Measurements from ENCODE around the gene FRMPD1.

DNA sequence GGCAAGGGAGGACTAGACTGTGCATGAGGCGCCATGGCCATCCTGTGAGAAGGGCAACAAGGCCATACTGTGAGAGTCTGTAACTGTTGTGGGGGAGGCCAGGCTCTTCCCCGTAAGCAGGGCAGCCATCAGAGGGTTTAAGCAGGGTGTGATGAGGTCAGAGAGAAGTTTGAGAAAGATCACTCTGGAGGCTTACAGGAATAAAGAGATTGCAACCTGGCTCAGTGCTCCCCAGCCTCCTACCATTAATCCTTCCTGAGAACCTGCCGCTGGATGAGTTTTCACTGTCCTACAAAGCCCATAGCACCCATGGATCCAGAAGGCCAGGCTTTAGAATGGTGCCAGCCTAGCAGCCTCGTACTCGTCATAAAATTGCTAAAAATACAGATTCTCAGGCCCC lies 88.5 kb downstream of the FRMPD1 start:
- TF ChIP-seq POLR2A (IDR thresholded peaks at IDR 0.05) (no peak), CTCF (IDR thresholded peaks at IDR 0.05) (no peak)
